ENCODE data around the gene FAM53A. TPM values are rescaled to one million over a fixed set of nuclear protein-coding genes. Genes with fewer than 3 reads are reported as not detected.

FAM53A gene
- total and polyA plus RNA-seq, 8 donors, result 1.5 to 4.3 (median 2.3) TPM

DNA sequence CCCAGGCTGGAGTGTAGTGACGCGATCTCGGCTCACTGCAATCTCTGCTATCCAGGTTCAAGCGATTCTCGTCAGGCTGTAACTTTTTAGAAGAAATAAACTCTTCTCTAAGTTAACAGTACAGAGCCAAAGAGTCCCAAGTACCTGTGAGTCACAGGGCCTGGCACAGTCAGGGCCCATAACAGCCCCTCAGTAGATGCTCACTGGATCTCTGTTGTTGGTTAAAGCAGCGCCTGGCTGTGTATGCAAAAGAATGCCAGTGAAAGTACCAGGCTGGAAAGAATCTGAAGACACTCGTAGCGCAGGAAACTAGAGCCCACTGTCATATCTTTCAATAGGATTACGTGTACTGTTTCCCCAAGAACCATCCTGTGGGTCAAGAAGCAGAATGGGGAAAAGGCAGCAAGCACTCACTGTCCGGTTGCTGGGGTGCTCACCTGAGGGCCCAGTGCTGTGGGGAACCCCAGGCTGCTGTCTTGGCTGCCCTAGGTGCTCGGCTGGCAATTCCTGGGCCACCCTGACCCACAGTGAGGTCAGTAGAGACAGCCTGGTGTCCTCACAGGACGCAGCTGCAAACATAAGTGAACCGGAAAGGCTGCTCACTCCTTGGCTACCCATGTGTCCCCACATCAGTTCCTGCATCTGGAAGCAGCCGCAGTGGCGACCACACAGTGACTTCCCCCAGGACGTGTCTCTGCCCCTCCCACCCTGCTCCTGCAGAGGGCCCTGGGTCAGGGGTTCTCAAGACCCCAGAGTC lies 31.1 kb upstream of the FAM53A start:
- peak overlapping the region in 1 of 2 donors; percentile 99 for H3K27ac ChIP-seq
- peaks cover 0 to 34% of the 10 kb centered on the region in 2 donors for H3K36me3 ChIP-seq
- ATAC-seq, result no peak
- no peak overlapping the region for H3K4me3 ChIP-seq
- DNase-seq, result no peak
- intact Hi-C loops (cut with DNase I), result no loop called here
- no peaks in the 10 kb centered on the region for H3K9me3 ChIP-seq
- H3K4me1 ChIP-seq, result peaks cover 18 to 65% of the 10 kb centered on the region in 2 donors
- no peaks in the 10 kb centered on the region for H3K27me3 ChIP-seq
- TF ChIP-seq, protein P1, sequence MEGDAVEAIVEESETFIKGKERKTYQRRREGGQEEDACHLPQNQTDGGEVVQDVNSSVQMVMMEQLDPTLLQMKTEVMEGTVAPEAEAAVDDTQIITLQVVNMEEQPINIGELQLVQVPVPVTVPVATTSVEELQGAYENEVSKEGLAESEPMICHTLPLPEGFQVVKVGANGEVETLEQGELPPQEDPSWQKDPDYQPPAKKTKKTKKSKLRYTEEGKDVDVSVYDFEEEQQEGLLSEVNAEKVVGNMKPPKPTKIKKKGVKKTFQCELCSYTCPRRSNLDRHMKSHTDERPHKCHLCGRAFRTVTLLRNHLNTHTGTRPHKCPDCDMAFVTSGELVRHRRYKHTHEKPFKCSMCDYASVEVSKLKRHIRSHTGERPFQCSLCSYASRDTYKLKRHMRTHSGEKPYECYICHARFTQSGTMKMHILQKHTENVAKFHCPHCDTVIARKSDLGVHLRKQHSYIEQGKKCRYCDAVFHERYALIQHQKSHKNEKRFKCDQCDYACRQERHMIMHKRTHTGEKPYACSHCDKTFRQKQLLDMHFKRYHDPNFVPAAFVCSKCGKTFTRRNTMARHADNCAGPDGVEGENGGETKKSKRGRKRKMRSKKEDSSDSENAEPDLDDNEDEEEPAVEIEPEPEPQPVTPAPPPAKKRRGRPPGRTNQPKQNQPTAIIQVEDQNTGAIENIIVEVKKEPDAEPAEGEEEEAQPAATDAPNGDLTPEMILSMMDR (IDR thresholded peaks at IDR 0.05), result no peak

DNA sequence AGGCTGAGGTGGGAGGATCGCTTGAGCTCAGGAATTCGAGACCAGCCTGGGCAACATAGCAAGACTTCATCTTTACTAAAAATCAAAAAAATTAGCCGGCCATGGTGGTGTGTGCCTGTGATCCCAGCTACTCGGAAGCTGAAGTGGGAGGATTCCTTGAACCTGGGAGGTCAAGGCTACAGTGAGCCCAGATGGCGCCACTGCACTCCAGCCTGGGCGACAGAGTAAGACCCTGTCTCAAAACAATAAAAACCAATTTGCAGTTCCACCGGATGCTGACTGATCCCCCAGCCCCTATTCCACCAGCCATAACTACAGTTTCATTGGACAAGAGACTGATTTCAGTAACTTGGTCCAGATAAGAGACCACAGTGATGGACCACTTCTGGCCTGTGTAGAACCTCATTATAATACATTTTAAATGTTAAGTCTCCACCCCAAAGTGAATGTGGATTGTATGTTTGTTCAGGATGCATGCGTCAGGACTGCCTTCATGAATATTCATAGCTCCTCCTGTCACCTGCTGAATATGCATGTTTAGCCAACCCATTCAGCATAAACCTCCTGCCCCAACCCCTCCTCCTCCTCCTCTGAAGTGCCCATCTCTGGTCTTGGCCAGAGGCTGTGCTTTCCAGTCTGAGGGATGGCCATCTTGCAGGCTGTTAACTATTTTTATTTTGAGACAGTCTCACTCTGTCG lies 30.3 kb upstream of the FAM53A start:
- Histone ChIP-seq H3K4me1 (peaks cover 13 to 65% of the 10 kb centered on the region in 2 donors), H3K9me3 (no peaks in the 10 kb centered on the region), H3K27ac (peak overlapping the region in 1 of 2 donors; percentile 99), H3K27me3 (no peaks in the 10 kb centered on the region), H3K4me3 (peak overlapping the region in 1 of 2 donors; percentile 89), H3K36me3 (peaks cover 0 to 41% of the 10 kb centered on the region in 2 donors)
- intact Hi-C loops (cut with DNase I), result no loop called here
- DNase-seq (no peak), ATAC-seq (no peak)
- TF ChIP-seq, protein P1 (IDR thresholded peaks at IDR 0.05), result no peak

- Histone ChIP-seq H3K4me1 (peaks cover 10 to 63% of the 10 kb centered on the region in 2 donors), H3K27me3 (no peaks in the 10 kb centered on the region), H3K9me3 (no peaks in the 10 kb centered on the region), H3K36me3 (peaks cover 0 to 35% of the 10 kb centered on the region in 2 donors), H3K4me3 (peak overlapping the region; percentile 83 to 89), H3K27ac (peak overlapping the region; percentile 99)
- DNase-seq (no peak), ATAC-seq (peak; percentile 1)
- TF ChIP-seq, protein P1 (IDR thresholded peaks at IDR 0.05), result no peak
- intact Hi-C loops (cut with DNase I), result no loop called here
Measured at GRCh38 chr4:1713003-1713851, 29.1 kb upstream of the FAM53A start.

GRCh38 chr4:1712216-1713002 lies 28.3 kb upstream of the FAM53A start, which contains the start of gene SLBP:
Gene SLBP (minus strand): TSS chr4:1712319. CDS start chr4:1712188, 131 bp downstream.
- peak within 1 kb of the TSS; percentile 99 for H3K27ac ChIP-seq

More at GRCh38 chr4:1712216-1713002, 28.3 kb upstream of the FAM53A start, which contains the start of gene SLBP:
- Histone ChIP-seq H3K36me3 (peaks cover 0 to 26% of the 10 kb centered on the region in 2 donors), H3K4me1 (peaks cover 12 to 63% of the 10 kb centered on the region in 2 donors), H3K27me3 (no peaks in the 10 kb centered on the region), H3K9me3 (no peaks in the 10 kb centered on the region), H3K4me3 (peak within 1 kb of the TSS; percentile 83 to 89)
- TF ChIP-seq, protein P1 (IDR thresholded peaks at IDR 0.05), result no peak
- ATAC-seq (peak; percentile 94), DNase-seq (peak; percentile 89 to 99 (median 96))
- intact Hi-C loops (cut with DNase I), result no loop called here

All from left lung (tissue), 10 donors.